Measurements from ENCODE around the gene INPP5A.

- TF ChIP-seq, protein P1, sequence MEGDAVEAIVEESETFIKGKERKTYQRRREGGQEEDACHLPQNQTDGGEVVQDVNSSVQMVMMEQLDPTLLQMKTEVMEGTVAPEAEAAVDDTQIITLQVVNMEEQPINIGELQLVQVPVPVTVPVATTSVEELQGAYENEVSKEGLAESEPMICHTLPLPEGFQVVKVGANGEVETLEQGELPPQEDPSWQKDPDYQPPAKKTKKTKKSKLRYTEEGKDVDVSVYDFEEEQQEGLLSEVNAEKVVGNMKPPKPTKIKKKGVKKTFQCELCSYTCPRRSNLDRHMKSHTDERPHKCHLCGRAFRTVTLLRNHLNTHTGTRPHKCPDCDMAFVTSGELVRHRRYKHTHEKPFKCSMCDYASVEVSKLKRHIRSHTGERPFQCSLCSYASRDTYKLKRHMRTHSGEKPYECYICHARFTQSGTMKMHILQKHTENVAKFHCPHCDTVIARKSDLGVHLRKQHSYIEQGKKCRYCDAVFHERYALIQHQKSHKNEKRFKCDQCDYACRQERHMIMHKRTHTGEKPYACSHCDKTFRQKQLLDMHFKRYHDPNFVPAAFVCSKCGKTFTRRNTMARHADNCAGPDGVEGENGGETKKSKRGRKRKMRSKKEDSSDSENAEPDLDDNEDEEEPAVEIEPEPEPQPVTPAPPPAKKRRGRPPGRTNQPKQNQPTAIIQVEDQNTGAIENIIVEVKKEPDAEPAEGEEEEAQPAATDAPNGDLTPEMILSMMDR (IDR thresholded peaks at IDR 0.05) = no peak
- no peak for TF ChIP-seq POLR2A (IDR thresholded peaks at IDR 0.05)
Measured at GRCh38 chr10:132543916-132544743, 6.5 kb downstream of the INPP5A start.
